Measurements from ENCODE around the gene PGBD4. TPM values are rescaled to one million over a fixed set of nuclear protein-coding genes. Genes with fewer than 3 reads are reported as not detected.

PGBD4 gene
- polyA plus RNA-seq, 3 donors: 0.38 to 0.93 (median 0.58) TPM

GRCh38 chr15:34125945-34126344 is 24.1 kb downstream of the PGBD4 start:
- Histone ChIP-seq H4K20me1 (ENCODE audit: insufficient read depth, low read length) (no peaks in the 10 kb centered on the region), H3K9me3 (replicated peaks in 1 of 2; ENCODE audit: control insufficient read depth in 1 of 2, insufficient read depth in 1 of 2, low read length in 2 of 2) (no peaks in the 10 kb centered on the region), H3K4me1 (ENCODE audit: control insufficient read depth in 1 of 2, insufficient read depth in 2 of 2, low read length in 2 of 2) (no peaks in the 10 kb centered on the region), H2AFZ (ENCODE audit: insufficient read depth, low read depth, low read length, poor library complexity, severe bottlenecking) (no peak overlapping the region), H3K9ac (ENCODE audit: insufficient read depth, low read length, poor library complexity, severe bottlenecking) (no peak overlapping the region), H3K4me2 (replicated peaks; ENCODE audit: extremely low read depth, low read length, poor library complexity, severe bottlenecking) (no peak overlapping the region), H3K36me3 (replicated peaks in 1 of 2; ENCODE audit: control insufficient read depth in 1 of 2, insufficient read depth in 2 of 2, low read length in 2 of 2) (no peaks in the 10 kb centered on the region), H3K27me3 (ENCODE audit: control insufficient read depth in 2 of 2, insufficient read depth in 2 of 2, low read length in 2 of 2) (peaks cover 0 to 4% of the 10 kb centered on the region in 2 donors), H3K4me3 (replicated peaks in 1 of 3; ENCODE audit: low read depth in 2 of 3, low read length in 3 of 3) (no peak overlapping the region), H3K79me2 (ENCODE audit: insufficient read depth, low read length) (no peaks in the 10 kb centered on the region), H3K27ac (ENCODE audit: low read depth in 1 of 2, low read length in 2 of 2) (no peak overlapping the region)
- Mint-ChIP-seq H3K27me3 (ENCODE audit: low read depth in 3 of 3) (peaks cover 4 to 9% (median 8%) of the 10 kb centered on the region in 3 donors), H3K36me3 (no peaks in the 10 kb centered on the region), H3K27ac (no peak overlapping the region), H3K4me3 (no peak overlapping the region), H3K9me3 (peaks cover 2 to 7% (median 3%) of the 10 kb centered on the region in 7 donors), H3K4me1 (no peaks in the 10 kb centered on the region)
- DNase-seq: no peak
- intact Hi-C loops (cut with micrococcal nuclease): no loop called here
- no peak for TF ChIP-seq CTCF (IDR thresholded peaks at IDR 0.05)
- no CpG with 5 or more reads among the region's 1 CpG for WGBS (ENCODE audit: insufficient coverage)

- no peak overlapping the region for H3K4me3 ChIP-seq (replicated peaks in 1 of 3; ENCODE audit: low read depth in 2 of 3, low read length in 3 of 3)
Measured at GRCh38 chr15:34126522-34126921, 24.6 kb downstream of the PGBD4 start.

More at GRCh38 chr15:34126522-34126921, 24.6 kb downstream of the PGBD4 start:
- Mint-ChIP-seq H3K4me1 (no peaks in the 10 kb centered on the region), H3K36me3 (no peaks in the 10 kb centered on the region), H3K4me3 (no peak overlapping the region), H3K27me3 (ENCODE audit: low read depth in 3 of 3) (peaks cover 4 to 9% (median 4%) of the 10 kb centered on the region in 3 donors), H3K9me3 (peaks cover 2 to 7% (median 3%) of the 10 kb centered on the region in 7 donors), H3K27ac (no peak overlapping the region)
- Histone ChIP-seq H3K79me2 (ENCODE audit: insufficient read depth, low read length) (no peaks in the 10 kb centered on the region), H3K4me2 (replicated peaks; ENCODE audit: extremely low read depth, low read length, poor library complexity, severe bottlenecking) (no peak overlapping the region), H3K4me1 (ENCODE audit: control insufficient read depth in 1 of 2, insufficient read depth in 2 of 2, low read length in 2 of 2) (no peaks in the 10 kb centered on the region), H3K36me3 (replicated peaks in 1 of 2; ENCODE audit: control insufficient read depth in 1 of 2, insufficient read depth in 2 of 2, low read length in 2 of 2) (no peaks in the 10 kb centered on the region), H2AFZ (ENCODE audit: insufficient read depth, low read depth, low read length, poor library complexity, severe bottlenecking) (no peak overlapping the region), H3K9me3 (replicated peaks in 1 of 2; ENCODE audit: control insufficient read depth in 1 of 2, insufficient read depth in 1 of 2, low read length in 2 of 2) (no peaks in the 10 kb centered on the region), H4K20me1 (ENCODE audit: insufficient read depth, low read length) (no peaks in the 10 kb centered on the region), H3K9ac (ENCODE audit: insufficient read depth, low read length, poor library complexity, severe bottlenecking) (no peak overlapping the region), H3K27ac (ENCODE audit: low read depth in 1 of 2, low read length in 2 of 2) (no peak overlapping the region), H3K27me3 (ENCODE audit: control insufficient read depth in 2 of 2, insufficient read depth in 2 of 2, low read length in 2 of 2) (peaks cover 0 to 4% of the 10 kb centered on the region in 2 donors)
- intact Hi-C loops (cut with micrococcal nuclease): no loop called here
- no peak for TF ChIP-seq CTCF (IDR thresholded peaks at IDR 0.05)
- no peak for DNase-seq
